Neural cell (in vitro differentiated cells): ENCODE data around the gene TIPARP. TPM values are rescaled to one million over a fixed set of nuclear protein-coding genes. Genes with fewer than 3 reads are reported as not detected.

Experiments
- H2AFZ ChIP-seq: fragments of 200-600, 300-800 bp; sonication (generic), shearing (Covaris generic); 2 replicates; pipeline ENCODE4 v1.6.0; 2014; ENCODE audit warnings: low read depth, mild to moderate bottlenecking, antibody characterized with exemption, low read length, moderate library complexity
- H3F3A ChIP-seq: fragments of 200-600 bp; shearing (Covaris generic); 2 replicates; pipeline ENCODE4 v1.6.1; 2016; ENCODE audit warnings: mild to moderate bottlenecking, moderate library complexity, mixed read lengths, antibody characterized with exemption, low read length; ENCODE audit not compliant: insufficient read depth, poor library complexity, severe bottlenecking
- H3K27ac ChIP-seq: fragments of 200-600, 300-800 bp; sonication (generic), shearing (Covaris generic); 2 replicates; pipeline ENCODE4 v1.5.1; 2014; ENCODE audit warnings: mild to moderate bottlenecking, low read length, moderate library complexity
- H3K27me3 ChIP-seq: fragments of 300-800, 200-600 bp; sonication (generic), shearing (Covaris generic); 2 replicates; pipeline ENCODE4 v1.6.0; 2014; ENCODE audit warnings: mild to moderate bottlenecking, low read depth, low read length, moderate library complexity; ENCODE audit not compliant: insufficient read depth
- H3K36me3 ChIP-seq: fragments of 300-800, 200-600 bp; sonication (generic), shearing (Covaris generic); 2 replicates; pipeline ENCODE4 v1.5.1; 2014; ENCODE audit warnings: mild to moderate bottlenecking, antibody characterized with exemption, low read length, moderate library complexity; ENCODE audit not compliant: insufficient read depth
- H3K4me2 ChIP-seq: fragments of 300-800, 200-600 bp; sonication (generic), shearing (Covaris generic); 2 replicates; pipeline ENCODE4 v1.6.0; 2014; ENCODE audit warnings: mild to moderate bottlenecking, low read length
- H3K4me3 ChIP-seq: fragments of 300-800, 200-600 bp; sonication (generic), shearing (Covaris generic); 2 replicates; pipeline ENCODE4 v1.5.1; 2014; ENCODE audit warnings: mild to moderate bottlenecking, low read length, moderate library complexity
- H3K79me2 ChIP-seq: fragments of 200-600 bp; shearing (Covaris generic); replicated peaks from 2 replicates; pipeline ENCODE4 v1.6.0; 2014; ENCODE audit warnings: mild to moderate bottlenecking, low read length, moderate library complexity; ENCODE audit not compliant: insufficient read depth
- H3K9ac ChIP-seq: fragments of 300-800, 200-600 bp; sonication (generic), shearing (Covaris generic); 2 replicates; pipeline ENCODE4 v1.6.1; 2016; ENCODE audit warnings: mild to moderate bottlenecking, low read length, mixed read lengths
- H3K9me2 ChIP-seq: fragments of 200-600 bp; shearing (Covaris generic); 2 replicates; pipeline ENCODE4 v1.6.1; 2016; ENCODE audit warnings: mild to moderate bottlenecking, low read length, mixed read lengths; ENCODE audit not compliant: insufficient read depth
- H3K9me3 ChIP-seq: fragments of 200-600, 300-800 bp; sonication (generic), shearing (Covaris generic); 2 replicates; pipeline ENCODE4 v1.6.1; 2016; ENCODE audit warnings: mild to moderate bottlenecking, mixed run types, low read length, moderate library complexity, mixed read lengths
- H4K20me1 ChIP-seq: fragments of 200-600 bp; shearing (Covaris generic); 2 replicates; pipeline ENCODE4 v1.6.1; 2016; ENCODE audit warnings: mild to moderate bottlenecking, mixed run types; ENCODE audit not compliant: insufficient read depth
- CTCF ChIP-seq: fragments of 450-650 bp; IDR thresholded peaks from 2 replicates; pipeline ENCODE4 v1.5.1; 2014; ENCODE audit warnings: antibody characterized with exemption, mild to moderate bottlenecking, moderate library complexity; ENCODE audit not compliant: poor library complexity, severe bottlenecking
- EP300 ChIP-seq: fragments of 450-650 bp; conservative IDR thresholded peaks from 2 replicates; pipeline ENCODE4 v1.6.1; 2014; ENCODE audit warnings: antibody characterized with exemption, mild to moderate bottlenecking, moderate library complexity; ENCODE audit not compliant: poor library complexity, severe bottlenecking
- EZH2 ChIP-seq: fragments of 200-600, 300-800 bp; shearing (Covaris generic), sonication (generic); IDR thresholded peaks from 2 replicates; pipeline ENCODE4 v1.6.1; 2014; ENCODE audit warnings: antibody characterized with exemption, low read length, borderline replicate concordance, mild to moderate bottlenecking; ENCODE audit not compliant: insufficient read depth, poor library complexity, severe bottlenecking
- MXI1 ChIP-seq: fragments of 450-650 bp; conservative IDR thresholded peaks from 2 replicates; pipeline ENCODE4 v1.6.1; 2014; ENCODE audit warnings: antibody characterized with exemption, mild to moderate bottlenecking; ENCODE audit not compliant: poor library complexity, severe bottlenecking
- POLR2AphosphoS5 ChIP-seq: IDR thresholded peaks from 2 replicates; pipeline ENCODE4 v1.6.1; 2012
- RAD21 ChIP-seq: fragments of 450-650 bp; conservative IDR thresholded peaks from 2 replicates; pipeline ENCODE4 v1.6.1; 2014; ENCODE audit warnings: antibody characterized with exemption, mild to moderate bottlenecking, moderate library complexity
- REST ChIP-seq: IDR thresholded peaks from 2 replicates; pipeline ENCODE4 v1.6.1; 2012; ENCODE audit warnings: borderline replicate concordance
- SMC3 ChIP-seq: fragments of 450-650 bp; conservative IDR thresholded peaks from 2 replicates; pipeline ENCODE4 v1.6.1; 2014; ENCODE audit warnings: antibody characterized with exemption, mild to moderate bottlenecking, moderate library complexity; ENCODE audit not compliant: poor library complexity
- TAF1 ChIP-seq: IDR thresholded peaks from 2 replicates; pipeline ENCODE4 v1.6.1; 2012; ENCODE audit warnings: low read depth
- polyA plus RNA-seq: library from polyadenylated mRNA; depleted of rRNA; stranded (reverse); fragments of >200 nt; gene quantifications from 2 replicates; pipeline ENCODE4 v1.2.3, GENCODE V29; 2014

Gene TIPARP
- polyA plus RNA-seq, 1 donor from 2014 or later, result 5.4 TPM

GRCh38 chr3:156750191-156750873 lies 75.9 kb downstream of the TIPARP start:
- no peaks in the 10 kb centered on the region for H3F3A ChIP-seq
- peaks cover 6% of the 10 kb centered on the region for H3K9me3 ChIP-seq
- H3K36me3 ChIP-seq, result no peaks in the 10 kb centered on the region
- no peak overlapping the region for H3K4me2 ChIP-seq
- H3K9me2 ChIP-seq, result no peaks in the 10 kb centered on the region
- H3K9ac ChIP-seq, result no peak overlapping the region
- no peak overlapping the region for H3K4me3 ChIP-seq
- peaks cover 5% of the 10 kb centered on the region for H3K27me3 ChIP-seq
- no peak for TF ChIP-seq MXI1
- no peak for TF ChIP-seq SMC3
- TF ChIP-seq REST, result no peak
- no peak for TF ChIP-seq CTCF
- no peak for TF ChIP-seq RAD21
- no peak for TF ChIP-seq POLR2AphosphoS5
- no peak for TF ChIP-seq EZH2
- TF ChIP-seq TAF1, result no peak
- no peak for TF ChIP-seq EP300
- no peak overlapping the region for H2AFZ ChIP-seq
- no peaks in the 10 kb centered on the region for H4K20me1 ChIP-seq
- H3K27ac ChIP-seq, result no peak overlapping the region
- H3K79me2 ChIP-seq, result no peaks in the 10 kb centered on the region

- Histone ChIP-seq H3K27ac (no peak overlapping the region), H3K27me3 (peaks cover 5% of the 10 kb centered on the region), H3K9me2 (no peaks in the 10 kb centered on the region), H2AFZ (no peak overlapping the region), H3K79me2 (no peaks in the 10 kb centered on the region), H3K9me3 (peaks cover 6% of the 10 kb centered on the region), H4K20me1 (no peaks in the 10 kb centered on the region), H3K36me3 (no peaks in the 10 kb centered on the region), H3F3A (no peaks in the 10 kb centered on the region), H3K4me3 (no peak overlapping the region), H3K4me2 (no peak overlapping the region), H3K9ac (no peak overlapping the region)
- TF ChIP-seq SMC3 (no peak), REST (no peak), POLR2AphosphoS5 (no peak), TAF1 (no peak), RAD21 (no peak), EP300 (no peak), EZH2 (no peak), MXI1 (no peak), CTCF (no peak)
Observed at GRCh38 chr3:156750874-156751245, 76.5 kb downstream of the TIPARP start.
